GM18873 (cell line): ENCODE measurements around the gene STRA8.
A peak's percentile ranks its signal among the peaks of the same experiment; 100 is the strongest.
"Not testable (repeated sequence)": the region's sequence is repeated elsewhere in the genome, so short reads cannot be mapped to it uniquely, and the experiment has no call there.

Experiments
- ATAC-seq: cut with Tn5 transposase; IDR thresholded peaks from one replicate; pipeline ENCODE4 v1.9.1; 2021; ENCODE audit warnings: mild to moderate bottlenecking, moderate library complexity, moderate number of reproducible peaks; ENCODE audit not compliant: unreplicated experiment, low FRiP score

The STRA8 gene

DNA sequence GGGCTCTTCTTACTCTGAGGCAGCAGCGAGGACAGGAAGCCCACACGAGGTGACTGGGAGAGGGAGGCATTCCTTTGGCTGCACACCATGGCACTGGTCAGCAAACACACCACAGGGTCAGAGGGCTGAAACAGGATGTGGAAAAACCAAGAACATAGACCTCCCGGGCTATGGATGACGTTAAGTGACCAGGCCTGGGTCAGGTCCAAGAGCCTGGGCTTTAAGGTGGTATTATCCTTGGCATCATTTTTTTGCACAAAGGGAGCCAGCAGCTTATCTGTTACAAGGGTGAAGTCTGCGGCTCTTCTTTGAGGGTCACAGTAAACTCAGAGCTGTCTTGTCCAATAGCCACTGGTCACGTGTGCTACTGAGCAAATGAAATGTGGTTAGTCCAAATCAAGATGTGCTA is 29.3 kb upstream of the STRA8 start:
- no peak for ATAC-seq

DNA sequence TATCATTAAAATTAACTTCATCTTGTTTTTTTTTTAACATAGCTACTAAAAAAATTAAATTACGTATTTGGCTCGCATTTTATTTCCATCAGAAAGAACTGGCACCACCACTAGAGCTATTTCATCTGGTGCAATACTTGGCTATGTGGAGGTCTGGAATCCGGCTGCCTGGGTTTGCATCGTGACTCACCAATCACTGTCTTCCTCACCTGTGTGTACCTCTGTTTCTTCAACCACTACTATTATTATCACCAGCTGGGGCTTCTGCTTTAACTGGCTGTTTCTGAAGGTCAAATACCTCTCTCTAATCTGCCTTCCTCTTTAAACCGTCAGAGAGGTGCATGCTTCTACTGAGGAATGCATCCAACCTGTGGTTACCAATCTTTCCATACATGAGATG is 28.8 kb upstream of the STRA8 start:
- no peak for ATAC-seq

DNA sequence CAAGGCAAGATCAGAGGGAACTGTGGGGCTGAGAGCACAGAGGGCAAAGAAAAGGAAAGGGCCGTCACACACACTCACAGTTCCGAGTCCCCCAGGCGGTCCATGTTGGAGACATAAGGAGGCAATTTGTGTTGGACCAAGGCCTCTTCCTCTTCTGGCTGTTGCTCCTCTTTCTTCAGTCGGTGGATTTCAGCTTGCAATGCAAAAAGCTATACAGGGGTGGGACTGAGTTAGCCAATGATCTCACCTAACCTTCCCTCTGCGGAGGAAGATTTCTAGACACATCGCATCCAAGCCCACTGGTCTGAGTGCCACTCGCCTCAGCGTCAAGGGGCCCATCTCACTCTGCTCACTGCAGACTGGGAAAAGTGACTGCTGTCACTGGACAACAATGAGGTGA is 27.8 kb upstream of the STRA8 start:
- no peak for ATAC-seq

DNA sequence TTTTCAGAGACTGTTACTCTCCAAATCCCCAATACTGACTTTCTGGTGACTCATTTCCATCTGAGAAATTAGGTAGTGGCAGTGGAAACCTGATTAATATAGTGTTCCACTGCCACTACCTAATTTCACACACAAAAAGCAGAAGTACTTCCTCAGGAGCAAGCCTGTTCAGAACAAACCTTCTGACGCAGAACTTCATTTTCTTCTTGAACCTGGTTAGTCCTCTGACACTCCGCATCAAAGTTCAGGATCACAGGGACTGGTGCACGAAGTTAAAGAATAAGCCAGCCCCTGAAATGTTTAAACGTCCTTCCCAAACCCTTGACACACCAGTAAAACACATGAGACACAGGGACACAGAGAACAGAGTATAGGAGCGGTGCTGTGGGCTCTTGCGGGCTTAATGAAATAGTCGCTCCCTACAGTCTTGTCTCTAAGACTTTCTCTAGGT is 26.7 kb upstream of the STRA8 start:
- peak; percentile 27 for ATAC-seq

DNA sequence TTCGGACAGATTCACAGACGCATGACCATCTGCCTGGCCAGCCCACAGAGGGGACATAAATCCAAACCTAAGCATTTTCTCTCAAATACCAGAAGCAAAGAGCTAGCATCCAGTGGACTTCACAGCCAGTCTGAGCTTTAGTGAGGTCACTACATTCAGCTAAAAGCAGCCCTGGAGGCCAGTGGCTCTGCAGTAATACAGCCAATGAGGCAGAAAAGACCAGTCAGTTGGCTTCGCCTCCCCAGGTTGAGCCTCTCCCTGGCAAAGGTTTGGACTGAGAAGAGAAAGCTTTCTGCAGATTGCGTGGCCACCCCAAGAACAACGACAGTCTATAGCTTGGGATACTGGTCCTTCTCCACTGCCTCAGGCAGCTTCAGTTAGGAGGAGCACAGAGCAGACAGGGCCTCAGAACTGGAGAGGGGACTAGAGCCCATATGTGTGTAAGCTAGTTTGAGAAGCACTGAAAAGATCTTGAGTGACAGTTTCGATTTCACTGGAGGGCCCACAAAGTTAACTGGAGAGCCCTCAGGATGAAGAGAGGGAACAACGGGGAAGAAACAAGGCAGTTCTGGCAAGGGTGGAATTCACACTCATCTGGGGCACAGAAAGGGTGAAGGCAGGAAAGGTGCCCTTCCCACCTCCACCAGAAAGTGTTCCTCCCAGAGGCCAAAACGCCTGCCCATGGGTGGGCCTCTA is 26.1 kb upstream of the STRA8 start:
- no peak for ATAC-seq

DNA sequence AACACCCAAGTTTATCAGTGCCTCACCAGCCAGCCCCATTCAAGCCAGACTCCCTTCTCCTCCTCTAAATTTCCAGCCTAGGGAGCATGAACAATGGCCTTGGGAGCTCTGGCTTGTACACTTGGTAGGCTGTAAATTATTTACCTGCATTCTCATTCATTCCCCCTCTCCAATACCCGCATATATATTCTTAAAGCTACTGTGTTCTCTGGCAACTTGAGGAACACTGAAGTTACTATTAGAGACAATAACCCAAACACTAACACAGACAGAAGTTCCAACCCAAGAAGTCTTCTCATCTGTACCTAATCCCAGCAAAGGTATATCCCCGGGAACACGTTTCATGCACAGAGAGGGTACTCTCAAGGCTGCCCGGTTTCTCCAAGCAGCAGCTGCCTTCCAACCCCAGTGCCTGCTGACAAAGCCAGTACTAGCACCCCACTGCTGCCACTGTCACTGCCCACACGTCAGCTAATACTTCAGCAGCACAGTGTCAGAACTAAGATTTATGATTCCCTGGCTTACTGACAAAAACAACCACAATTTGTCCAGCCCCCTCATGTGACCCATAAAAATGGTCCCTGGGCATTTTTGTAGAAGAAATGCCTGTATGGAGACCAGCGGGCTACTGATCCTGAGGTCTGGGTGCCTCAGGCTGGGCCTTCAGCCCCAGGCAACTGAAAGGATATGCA is 25.4 kb upstream of the STRA8 start:
- no peak for ATAC-seq

DNA sequence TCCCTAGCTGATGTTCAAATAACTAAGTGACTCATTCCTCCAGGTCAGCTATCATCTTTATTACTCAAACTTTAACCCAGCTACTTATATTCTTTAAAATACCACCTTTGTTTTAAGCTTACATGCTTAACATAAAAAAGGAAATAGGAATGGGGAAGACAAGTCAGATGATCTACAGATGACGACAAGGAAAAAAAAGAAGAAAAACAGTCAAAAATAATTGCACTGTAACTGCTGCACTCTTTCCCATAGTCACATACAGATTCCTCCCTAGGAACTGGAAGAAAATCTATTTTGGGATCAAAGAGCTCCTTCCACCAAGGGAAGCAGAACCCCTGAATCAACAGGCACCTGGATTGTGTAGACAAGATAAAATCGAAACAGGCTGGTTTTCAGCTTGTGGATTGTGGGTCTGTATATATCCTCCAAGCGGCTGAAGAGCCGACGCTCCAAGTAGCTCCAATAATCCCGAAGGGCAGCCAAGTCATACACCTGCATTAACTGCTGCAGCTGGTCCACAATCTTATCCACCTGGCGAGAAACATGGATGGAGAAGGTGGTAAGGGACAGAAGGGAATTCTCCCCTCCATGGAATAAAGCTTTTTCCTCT is 24.3 kb upstream of the STRA8 start:
- no peak for ATAC-seq

DNA sequence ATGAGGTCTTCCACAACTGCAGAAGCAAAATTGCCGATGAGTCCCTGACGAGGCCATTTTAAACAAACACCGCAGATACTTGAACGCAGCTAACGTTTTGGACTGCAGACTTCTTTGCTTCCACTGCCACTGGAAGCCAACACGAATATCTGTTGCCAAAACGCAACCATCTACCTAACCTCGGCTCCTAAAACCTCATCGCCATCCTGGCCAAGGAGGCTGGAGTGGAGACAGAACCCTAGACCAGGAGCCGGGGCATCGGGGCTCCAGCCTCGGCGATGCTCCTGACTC is 22.8 kb upstream of the STRA8 start:
- no peak for ATAC-seq

DNA sequence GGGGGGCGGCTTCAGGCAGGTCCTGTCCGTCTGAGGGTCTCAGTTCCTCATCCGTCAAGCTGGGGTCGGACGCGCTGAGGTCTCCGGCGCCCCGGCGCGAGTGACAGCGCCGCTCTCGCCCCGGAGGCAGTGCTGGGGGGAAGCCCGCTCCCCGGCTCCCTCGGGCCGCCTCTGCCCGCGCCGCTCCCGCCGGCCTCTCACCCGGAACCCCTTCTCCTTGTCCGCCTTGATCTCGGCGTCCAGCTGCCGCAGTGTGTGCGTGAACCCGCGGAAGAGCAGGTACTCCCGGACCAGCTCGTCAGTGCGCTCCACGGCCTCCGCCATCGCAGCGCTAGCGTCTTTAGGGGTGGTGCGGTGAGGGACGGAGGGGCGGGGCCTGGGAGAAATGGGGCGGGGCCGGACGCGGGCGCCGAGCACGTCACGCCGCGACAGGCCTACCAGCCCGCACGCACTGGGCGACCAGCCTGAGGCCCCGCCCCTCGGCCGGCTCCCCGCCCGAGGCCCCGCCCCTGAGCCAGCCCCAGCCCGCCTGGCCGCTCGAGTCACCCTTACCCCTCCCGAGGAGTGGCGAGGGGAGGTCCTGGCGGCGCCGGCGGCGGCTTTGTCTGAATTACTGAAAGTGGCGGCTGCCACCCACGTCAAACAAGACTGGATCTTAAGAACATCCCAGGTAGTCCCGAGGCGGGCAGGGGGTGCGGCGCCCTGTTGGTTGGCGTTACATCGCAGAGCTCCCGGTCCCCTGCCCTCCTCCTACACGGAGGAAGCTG is 22.3 kb upstream of the STRA8 start, which contains the start of gene WDR91:
WDR91 (minus strand) TSS at position 348 of the 767 bp plus-strand sequence; CDS start at position 324, 24 bp downstream.
- peak; percentile 69 for ATAC-seq

DNA sequence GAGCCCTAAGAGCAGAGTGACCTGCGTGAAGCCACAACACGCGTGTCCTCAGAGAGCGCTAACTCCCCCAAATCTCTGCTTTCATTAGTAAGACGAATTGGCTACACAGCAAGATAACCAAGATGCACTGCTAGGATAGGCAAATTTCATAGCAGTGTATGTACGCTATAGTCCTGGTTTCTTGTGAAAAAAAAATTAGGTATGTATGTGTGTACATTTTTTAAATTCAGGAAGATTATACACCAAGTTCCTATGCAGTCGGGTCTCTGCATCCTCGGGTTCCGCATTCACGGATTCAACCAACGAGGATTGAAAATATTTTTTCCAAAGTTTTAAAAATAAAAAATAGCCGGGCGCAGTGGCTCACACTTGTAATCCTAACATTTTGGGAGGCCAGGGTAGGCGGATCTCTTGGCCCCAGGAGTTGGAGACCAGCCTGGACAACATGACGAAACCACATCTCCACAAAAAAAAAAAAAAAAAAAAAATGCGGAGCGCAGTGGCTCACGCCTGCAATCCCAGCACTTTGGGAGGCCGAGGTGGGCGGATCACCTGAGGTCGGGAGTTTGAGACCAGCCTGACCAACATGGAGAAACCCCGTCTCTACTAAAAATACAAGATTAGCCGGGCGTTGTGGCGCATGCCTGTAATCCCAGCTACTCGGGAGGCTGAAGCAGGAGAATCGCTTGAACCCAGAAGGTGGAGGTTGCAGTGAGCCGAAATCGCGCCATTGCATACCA is 21.5 kb upstream of the STRA8 start:
- not testable (repeated sequence) for ATAC-seq

DNA sequence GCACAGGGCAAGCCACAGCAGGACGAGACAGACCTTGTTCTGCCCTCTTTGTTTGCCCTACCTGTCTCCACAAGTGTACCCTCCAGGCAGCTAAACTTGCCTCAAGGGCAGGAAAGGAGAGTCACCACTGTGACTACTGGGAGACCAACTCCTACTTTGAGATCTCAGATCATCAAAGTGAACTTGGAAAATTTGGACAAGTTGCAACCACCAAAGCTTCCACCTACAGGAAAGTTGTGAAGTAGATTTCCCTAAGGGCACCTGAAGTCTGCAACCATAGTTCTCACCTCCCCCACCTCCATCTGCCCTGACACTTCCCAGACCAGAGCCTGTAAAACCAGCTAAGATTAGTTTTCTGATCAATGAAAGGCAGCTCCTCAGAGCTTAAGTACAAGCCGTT is 19.8 kb upstream of the STRA8 start:
- ATAC-seq: no peak

DNA sequence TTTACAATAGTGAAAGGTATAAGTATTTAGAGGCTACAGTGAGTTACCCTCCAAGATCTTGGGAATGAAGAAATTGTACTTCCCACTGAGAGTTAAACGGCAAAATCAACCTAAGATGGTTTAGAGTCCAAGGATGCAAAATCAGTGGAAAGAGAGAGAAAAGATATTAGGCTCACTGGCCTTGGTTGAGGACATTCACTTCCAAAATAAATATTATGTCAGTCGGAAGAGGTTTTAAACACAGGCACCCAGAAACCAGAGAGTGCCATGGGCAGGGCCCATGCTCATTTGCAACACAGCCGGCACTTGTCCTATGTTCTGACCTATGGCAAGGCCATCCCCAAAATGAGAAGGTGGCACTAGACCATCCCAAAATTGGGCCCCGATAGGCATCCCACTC is 18.5 kb upstream of the STRA8 start:
- ATAC-seq: no peak

DNA sequence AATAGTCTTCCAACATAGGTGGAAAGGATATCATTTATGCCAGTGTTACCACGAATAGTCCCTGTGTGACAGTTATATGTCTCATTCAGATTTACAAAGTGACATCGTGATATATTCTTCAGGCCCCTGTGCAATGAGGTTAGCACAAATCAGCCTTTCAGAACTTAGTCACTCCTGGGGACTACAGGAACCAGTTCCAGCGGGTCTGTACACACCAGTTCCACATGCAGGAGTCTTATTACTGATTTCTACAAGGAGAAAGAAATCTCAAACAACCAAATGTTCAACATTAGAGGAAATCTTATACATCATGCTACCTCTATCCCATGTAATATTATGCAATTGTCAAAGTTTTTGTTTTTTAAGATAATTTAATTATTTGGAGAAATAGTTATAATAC is 17.9 kb upstream of the STRA8 start:
- no peak for ATAC-seq

DNA sequence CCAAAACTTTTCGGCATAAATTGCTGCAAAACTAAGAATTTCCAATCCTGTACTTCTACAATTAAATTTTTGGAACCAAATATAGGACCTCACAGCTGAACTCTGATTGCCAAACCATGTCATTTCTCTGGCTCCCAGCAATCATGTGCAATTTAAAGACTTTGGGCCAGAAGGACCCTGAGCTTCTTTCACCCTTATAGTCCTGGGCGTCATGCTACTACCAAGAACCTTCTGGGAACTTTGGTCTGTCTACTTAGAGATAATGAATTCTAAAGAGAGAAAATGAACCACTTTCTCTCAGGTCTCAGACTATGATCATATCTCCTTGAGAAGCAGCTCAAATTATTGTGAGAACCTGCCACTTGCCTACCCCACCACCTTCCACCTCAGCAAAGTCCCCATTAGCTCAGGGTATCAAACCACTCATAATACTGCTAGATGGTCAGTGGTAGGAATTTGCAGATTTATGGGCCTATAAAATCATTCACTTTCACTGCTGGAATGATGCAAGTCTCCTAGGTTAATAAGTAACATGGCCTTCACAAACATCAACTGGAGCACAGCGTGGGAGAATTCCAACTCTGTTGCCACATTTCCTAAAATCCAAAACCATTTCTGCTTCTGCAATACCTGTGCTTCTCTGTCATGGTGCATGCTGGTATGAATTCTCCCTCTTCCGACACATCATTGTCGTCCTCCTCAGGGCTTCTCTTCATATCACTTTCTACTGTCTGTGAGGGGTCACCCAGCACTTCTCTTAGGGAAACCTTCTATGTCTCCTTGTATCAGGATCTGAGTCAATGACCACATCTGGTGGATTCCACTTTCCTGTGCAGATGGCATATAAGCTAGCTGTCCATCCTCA is 15.8 kb upstream of the STRA8 start:
- ATAC-seq: no peak

DNA sequence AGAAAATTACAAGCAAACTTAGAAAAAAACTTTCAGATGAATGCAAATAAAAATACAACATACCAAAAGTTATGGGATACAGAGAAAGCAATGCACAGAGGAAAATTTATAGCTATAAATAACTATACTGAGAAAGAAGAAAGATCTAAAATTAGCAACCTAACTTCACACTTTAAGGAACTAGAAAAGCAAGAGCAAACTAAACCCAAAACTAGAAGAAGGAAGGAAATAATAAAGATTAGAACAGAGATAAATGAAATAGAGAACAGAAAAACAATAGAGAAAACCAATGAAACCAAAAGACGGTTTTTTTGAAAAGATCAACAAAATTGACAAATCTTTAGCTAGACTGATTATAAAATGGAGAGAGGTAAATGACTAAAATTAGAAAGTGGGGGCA is 9.6 kb upstream of the STRA8 start:
- no peak for ATAC-seq

DNA sequence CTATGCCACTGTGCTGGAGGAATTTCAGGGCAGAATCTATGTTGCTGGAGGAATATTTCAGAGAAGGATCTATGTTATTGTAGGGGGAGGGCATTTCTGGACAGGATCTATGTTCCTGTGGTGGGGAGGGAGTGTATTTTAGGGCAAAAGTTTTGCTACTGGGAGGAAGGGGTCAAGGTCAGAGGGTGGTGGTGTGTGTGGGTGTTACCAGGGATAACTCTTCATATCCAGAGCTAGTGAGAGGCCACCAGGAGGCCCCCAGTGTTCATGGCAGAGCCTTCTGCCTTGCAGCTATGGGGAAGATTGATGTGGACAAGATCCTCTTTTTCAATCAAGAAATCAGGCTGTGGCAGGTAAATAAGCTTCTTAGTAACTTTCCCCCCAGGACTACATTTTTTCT is 2.0 kb upstream of the STRA8 start:
- no peak for ATAC-seq

DNA sequence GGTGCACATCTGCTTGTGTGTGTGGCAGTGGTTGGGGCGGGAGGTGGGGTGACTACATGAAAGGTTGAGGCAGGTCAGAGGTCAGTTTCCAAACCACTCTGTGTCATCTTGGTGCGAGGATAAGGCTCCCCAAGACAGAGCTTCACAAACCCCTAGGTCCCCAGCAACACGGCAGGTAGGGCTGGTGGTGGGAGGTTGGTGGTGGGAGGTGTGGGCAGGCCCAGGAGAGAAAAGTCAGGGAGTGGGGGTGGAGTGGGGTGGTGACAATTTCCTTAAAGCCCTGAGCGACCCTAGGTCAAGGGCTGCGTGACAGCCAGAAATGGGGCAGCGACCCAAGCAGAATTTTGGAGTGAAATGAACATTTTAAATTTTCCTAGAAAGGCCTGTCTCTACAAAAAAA is 1.6 kb upstream of the STRA8 start:
- ATAC-seq: no peak

DNA sequence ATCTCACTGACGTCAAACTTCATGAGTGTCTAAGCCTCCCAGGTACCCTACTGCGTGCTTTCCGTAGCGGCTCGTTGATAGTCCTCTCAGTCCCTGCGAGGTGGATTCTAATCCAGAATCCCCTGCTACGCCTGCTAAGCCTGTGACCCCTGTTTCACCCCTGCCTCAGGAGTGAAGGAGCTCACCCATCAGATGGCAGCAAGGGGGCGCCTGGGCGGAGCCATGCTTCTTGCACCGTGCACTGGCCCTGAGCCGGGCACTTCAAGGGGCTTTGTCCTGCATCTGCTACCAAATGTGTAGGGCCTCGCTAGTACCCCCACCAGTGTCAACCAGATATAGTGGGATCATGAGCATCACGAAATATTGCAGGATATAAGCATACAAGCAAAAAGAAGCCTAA is 918 bp upstream of the STRA8 start:
- no peak for ATAC-seq

DNA sequence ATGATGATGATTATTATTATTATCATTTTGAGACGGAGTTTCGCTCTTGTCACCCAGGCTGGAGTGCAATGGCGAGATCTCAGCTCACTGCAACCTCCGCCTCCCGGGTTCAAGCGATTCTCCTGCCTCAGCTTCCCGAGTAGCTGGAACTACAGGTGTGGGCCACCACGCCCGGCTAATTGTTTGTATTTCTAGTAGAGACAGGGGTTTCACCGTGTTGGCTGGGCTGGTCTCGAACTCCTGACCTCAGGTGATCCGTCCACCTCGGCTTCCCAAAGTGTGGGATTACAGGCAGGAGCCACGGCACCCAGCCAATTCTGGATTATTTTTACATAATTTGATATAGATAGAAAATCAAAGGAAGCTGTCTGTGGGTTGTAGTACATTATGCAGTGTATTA is 457 bp downstream of the STRA8 start:
- not testable (repeated sequence) for ATAC-seq

DNA sequence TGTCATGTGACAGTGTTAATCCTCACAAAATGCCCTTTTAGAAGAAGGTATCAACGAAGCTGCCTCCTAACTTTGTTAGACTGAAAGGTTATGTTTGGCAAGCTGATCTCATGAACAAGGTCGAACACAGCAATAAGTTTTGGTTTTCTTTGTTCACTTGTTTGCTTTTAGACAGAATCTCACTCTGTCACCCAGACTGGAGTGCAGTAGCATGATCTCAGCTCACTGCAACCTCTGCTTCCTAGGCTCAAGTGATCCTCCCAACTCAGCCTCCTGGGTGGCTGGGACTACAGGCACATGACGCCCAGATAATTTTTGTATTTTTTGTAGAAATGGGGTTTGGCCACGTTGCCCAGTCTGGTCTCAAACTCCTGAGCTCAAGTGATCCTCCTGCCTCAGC is 1.1 kb downstream of the STRA8 start:
- ATAC-seq: no peak
